ENCODE data around the gene EIF2B5.
"Not testable (repeated sequence)": the region's sequence is repeated elsewhere in the genome, so short reads cannot be mapped to it uniquely, and the experiment has no call there.

The EIF2B5 gene

DNA sequence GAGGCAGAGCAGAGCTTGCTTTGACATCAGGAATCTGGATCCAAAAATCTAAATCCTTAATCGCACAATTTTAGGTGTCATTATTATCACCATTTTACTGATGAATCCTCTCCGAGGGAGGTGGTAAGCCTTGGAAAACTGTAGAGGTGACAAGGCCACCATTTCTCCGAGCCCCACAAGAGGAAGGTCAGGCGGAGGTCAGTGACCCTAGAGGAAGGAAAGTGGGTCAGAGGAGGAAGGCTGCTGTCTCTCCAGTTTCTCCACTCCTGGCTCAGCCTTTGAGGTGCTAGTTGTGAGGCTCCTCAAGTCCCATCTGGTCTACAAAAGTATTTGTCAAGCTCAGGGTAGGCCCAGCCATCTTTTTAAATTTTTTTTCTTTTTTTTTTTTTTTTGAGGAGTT is 23.2 kb downstream of the EIF2B5 start:
- Mint-ChIP-seq H3K4me1 (ENCODE audit: low read depth) (peaks cover 28% of the 10 kb centered on the region), H3K9me3 (ENCODE audit: low read depth) (no peaks in the 10 kb centered on the region), H3K27ac (no peak overlapping the region), H3K4me3 (no peak overlapping the region), H3K36me3 (no peaks in the 10 kb centered on the region), H3K27me3 (no peaks in the 10 kb centered on the region)

DNA sequence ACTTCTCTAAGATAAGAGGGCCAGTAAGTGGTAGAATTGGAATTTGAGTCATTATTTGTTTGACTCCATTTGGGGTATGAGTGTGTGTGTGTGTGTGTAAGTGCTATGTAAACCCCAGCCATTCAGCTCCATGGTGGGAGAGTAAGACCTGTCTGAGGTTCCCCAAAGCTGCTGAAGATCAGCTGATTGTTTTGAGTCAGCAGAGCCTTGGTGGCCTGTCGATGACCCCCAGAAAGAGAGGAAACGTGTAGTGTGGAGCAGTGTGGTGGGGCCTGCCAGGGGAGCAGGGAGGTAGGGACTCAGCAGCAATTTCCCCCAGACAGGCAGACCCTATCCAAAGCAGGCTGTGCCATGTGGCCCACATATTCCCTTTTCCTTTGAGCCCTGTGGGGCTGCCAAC is 25.3 kb downstream of the EIF2B5 start:
- Mint-ChIP-seq H3K36me3 (no peaks in the 10 kb centered on the region), H3K9me3 (ENCODE audit: low read depth) (no peaks in the 10 kb centered on the region), H3K4me1 (ENCODE audit: low read depth) (peaks cover 28% of the 10 kb centered on the region), H3K4me3 (no peak overlapping the region), H3K27ac (no peak overlapping the region), H3K27me3 (no peaks in the 10 kb centered on the region)

GRCh38 chr3:184162571-184163070 is 27.5 kb downstream of the EIF2B5 start:
- not testable (repeated sequence) for H3K27me3 Mint-ChIP-seq; H3K27ac Mint-ChIP-seq; H3K4me3 Mint-ChIP-seq; H3K9me3 Mint-ChIP-seq (ENCODE audit: low read depth); H3K36me3 Mint-ChIP-seq
- peaks cover 18% of the 10 kb centered on the region for H3K4me1 Mint-ChIP-seq (ENCODE audit: low read depth)

- no peaks in the 10 kb centered on the region for H3K36me3 Mint-ChIP-seq
- H3K4me1 Mint-ChIP-seq (ENCODE audit: low read depth), result peaks cover 9% of the 10 kb centered on the region
- H3K9me3 Mint-ChIP-seq (ENCODE audit: low read depth), result no peaks in the 10 kb centered on the region
- no peak overlapping the region for H3K27ac Mint-ChIP-seq
- no peaks in the 10 kb centered on the region for H3K27me3 Mint-ChIP-seq
- H3K4me3 Mint-ChIP-seq, result no peak overlapping the region
Measured at GRCh38 chr3:184164648-184165330, 29.6 kb downstream of the EIF2B5 start.

GRCh38 chr3:184165543-184165942 is 30.4 kb downstream of the EIF2B5 start:
- Mint-ChIP-seq H3K9me3 (ENCODE audit: low read depth) (no peaks in the 10 kb centered on the region), H3K27ac (no peak overlapping the region), H3K27me3 (no peaks in the 10 kb centered on the region), H3K4me3 (no peak overlapping the region), H3K4me1 (ENCODE audit: low read depth) (peaks cover 5% of the 10 kb centered on the region), H3K36me3 (no peaks in the 10 kb centered on the region)

DNA sequence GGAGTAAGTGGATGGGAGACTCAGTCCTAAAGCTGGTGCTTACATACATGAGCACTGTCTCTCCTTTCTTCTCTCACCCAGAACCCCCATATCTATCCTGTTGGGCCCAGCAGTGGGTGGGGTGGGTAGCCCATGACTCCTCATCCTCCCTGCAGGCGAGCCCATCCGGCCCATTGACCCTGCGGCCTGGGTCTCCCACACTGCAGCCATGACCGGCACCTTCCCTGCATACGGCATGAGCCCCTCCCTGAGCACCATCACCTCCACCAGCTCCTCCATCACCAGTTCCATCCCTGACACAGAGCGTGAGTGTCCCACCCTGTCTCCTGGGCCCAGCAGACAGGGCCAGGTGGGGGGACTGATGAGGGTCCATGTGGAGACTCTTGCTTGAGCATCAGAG is 31.5 kb downstream of the EIF2B5 start:
- H3K27me3 Mint-ChIP-seq, result no peaks in the 10 kb centered on the region
- H3K9me3 Mint-ChIP-seq (ENCODE audit: low read depth), result no peaks in the 10 kb centered on the region
- H3K36me3 Mint-ChIP-seq, result no peaks in the 10 kb centered on the region
- no peak overlapping the region for H3K4me3 Mint-ChIP-seq
- no peak overlapping the region for H3K27ac Mint-ChIP-seq
- H3K4me1 Mint-ChIP-seq (ENCODE audit: low read depth), result peaks cover under 1% of the 10 kb centered on the region

DNA sequence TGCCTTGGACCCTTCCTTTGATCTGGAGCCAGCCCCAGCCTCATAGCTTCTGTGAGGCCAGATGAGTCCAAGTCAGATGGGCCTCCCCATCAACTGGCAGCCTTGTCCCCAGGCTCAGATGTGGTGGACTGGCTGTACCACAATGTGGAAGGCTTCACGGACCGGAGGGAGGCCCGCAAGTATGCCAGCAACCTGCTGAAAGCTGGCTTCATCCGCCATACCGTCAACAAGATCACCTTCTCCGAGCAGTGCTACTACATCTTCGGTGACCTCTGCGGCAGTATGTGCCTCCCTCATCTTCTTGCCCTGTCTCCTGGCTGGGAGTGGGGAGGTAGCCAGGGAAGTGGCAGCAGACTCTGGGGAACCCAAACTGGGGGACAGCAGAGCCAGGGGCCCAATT is 32.6 kb downstream of the EIF2B5 start:
- Mint-ChIP-seq H3K4me1 (ENCODE audit: low read depth) (no peaks in the 10 kb centered on the region), H3K4me3 (no peak overlapping the region), H3K27ac (no peak overlapping the region), H3K36me3 (no peaks in the 10 kb centered on the region), H3K9me3 (ENCODE audit: low read depth) (no peaks in the 10 kb centered on the region), H3K27me3 (no peaks in the 10 kb centered on the region)

DNA sequence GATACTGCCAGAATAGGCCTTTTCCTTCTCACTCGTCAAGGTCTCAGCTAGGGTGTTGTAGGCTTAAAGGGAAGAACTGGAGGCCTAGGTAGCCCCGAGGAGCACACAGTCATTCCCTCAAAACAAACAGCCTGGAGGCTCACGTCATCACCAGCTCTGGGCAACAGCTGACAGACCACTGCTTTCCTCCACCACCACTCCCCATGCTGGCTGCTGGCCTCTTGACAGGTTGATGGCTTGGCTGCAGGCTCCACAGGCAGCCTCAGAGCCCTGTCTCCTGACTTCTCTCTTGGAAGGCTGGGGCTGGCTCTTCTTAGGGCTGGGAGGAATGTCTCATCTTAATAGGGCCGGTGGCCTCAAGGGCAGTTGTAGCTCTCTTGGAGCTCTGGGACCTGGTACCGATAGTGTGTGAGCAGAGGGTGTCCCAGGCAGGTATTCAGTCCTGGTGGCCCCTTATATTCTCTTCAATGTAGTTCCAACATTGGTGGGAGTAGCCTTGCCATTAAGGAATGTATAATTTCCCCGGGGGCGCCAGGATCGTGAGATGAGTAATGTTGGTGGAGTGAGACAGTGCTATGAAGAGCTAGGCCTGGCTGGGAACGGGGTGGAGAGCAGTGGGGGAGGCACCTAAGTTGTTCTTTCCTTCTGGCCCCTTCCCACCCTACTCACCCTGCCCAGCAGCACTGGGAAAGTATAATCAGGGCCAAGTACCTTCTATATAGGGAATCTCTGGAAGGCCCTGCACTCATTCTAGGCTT is 33.4 kb downstream of the EIF2B5 start:
- no peaks in the 10 kb centered on the region for H3K4me1 Mint-ChIP-seq (ENCODE audit: low read depth)
- no peak overlapping the region for H3K4me3 Mint-ChIP-seq
- H3K27ac Mint-ChIP-seq, result no peak overlapping the region

GRCh38 chr3:184169896-184170875 is 35.0 kb downstream of the EIF2B5 start:
- H3K4me1 Mint-ChIP-seq (ENCODE audit: low read depth), result peaks cover 3% of the 10 kb centered on the region
- H3K36me3 Mint-ChIP-seq, result no peaks in the 10 kb centered on the region
- H3K27ac Mint-ChIP-seq, result no peak overlapping the region
- no peak overlapping the region for H3K4me3 Mint-ChIP-seq
- H3K9me3 Mint-ChIP-seq (ENCODE audit: low read depth), result no peaks in the 10 kb centered on the region
- H3K27me3 Mint-ChIP-seq, result no peaks in the 10 kb centered on the region

More for the DNA sequence above, 33.4 kb downstream of the EIF2B5 start:
- no peaks in the 10 kb centered on the region for H3K9me3 Mint-ChIP-seq (ENCODE audit: low read depth)
- no peaks in the 10 kb centered on the region for H3K36me3 Mint-ChIP-seq
- H3K27me3 Mint-ChIP-seq, result no peaks in the 10 kb centered on the region

- H3K9me3 Mint-ChIP-seq (ENCODE audit: low read depth), result no peaks in the 10 kb centered on the region
- H3K27me3 Mint-ChIP-seq, result no peaks in the 10 kb centered on the region
- H3K36me3 Mint-ChIP-seq, result no peaks in the 10 kb centered on the region
- peaks cover 14% of the 10 kb centered on the region for H3K4me1 Mint-ChIP-seq (ENCODE audit: low read depth)
- H3K27ac Mint-ChIP-seq, result peak overlapping the region; percentile 61
- H3K4me3 Mint-ChIP-seq, result no peak overlapping the region
Measured at GRCh38 chr3:184171562-184171961, 36.4 kb downstream of the EIF2B5 start.

DNA sequence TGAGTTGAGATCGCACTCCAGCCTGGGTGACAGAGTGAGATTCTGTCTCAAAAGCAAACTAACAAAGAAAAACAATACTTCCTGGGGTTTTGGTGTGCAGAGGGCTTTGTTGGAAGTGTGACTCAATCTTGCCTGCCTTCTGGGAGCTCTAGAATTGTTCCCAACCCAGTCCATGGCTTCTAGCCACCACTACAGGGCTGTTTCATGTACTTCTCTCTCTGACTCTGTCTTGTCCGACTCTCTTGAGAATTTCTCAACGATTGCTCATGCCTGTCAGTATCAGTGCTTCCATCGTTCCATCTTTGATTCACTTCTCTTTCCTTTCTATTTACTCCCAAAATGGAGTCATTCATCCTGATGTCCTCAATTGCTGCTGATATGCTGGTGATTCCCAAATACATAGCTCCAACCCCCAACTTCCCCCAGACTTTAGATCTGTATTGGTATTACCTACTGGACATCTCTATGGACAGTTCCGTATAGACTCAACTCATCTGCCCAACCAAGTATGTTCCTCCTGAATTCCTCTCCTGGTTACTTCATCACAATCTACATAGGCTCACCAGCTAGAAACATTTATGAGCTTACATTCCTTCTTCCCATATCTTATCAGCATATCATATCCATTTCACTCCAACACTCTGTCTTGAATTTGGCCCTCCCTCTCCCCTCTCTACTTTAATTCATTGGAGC is 37.7 kb downstream of the EIF2B5 start:
- Mint-ChIP-seq H3K36me3 (no peaks in the 10 kb centered on the region), H3K27me3 (no peaks in the 10 kb centered on the region), H3K27ac (no peak overlapping the region), H3K4me1 (ENCODE audit: low read depth) (peaks cover 25% of the 10 kb centered on the region), H3K9me3 (ENCODE audit: low read depth) (no peaks in the 10 kb centered on the region), H3K4me3 (no peak overlapping the region)

- no peaks in the 10 kb centered on the region for H3K9me3 Mint-ChIP-seq (ENCODE audit: low read depth)
- no peaks in the 10 kb centered on the region for H3K27me3 Mint-ChIP-seq
- no peaks in the 10 kb centered on the region for H3K36me3 Mint-ChIP-seq
- H3K27ac Mint-ChIP-seq, result no peak overlapping the region
- H3K4me1 Mint-ChIP-seq (ENCODE audit: low read depth), result peaks cover 29% of the 10 kb centered on the region
- no peak overlapping the region for H3K4me3 Mint-ChIP-seq
Measured at GRCh38 chr3:184173374-184173722, 38.2 kb downstream of the EIF2B5 start.

- Mint-ChIP-seq H3K27me3 (no peaks in the 10 kb centered on the region), H3K4me3 (peak overlapping the region; percentile 98), H3K4me1 (ENCODE audit: low read depth) (peaks cover 33% of the 10 kb centered on the region), H3K9me3 (ENCODE audit: low read depth) (no peaks in the 10 kb centered on the region), H3K27ac (peak overlapping the region; percentile 77), H3K36me3 (no peaks in the 10 kb centered on the region)
Measured at GRCh38 chr3:184174284-184174645, 39.1 kb downstream of the EIF2B5 start.

- Mint-ChIP-seq H3K36me3 (no peaks in the 10 kb centered on the region), H3K9me3 (ENCODE audit: low read depth) (no peaks in the 10 kb centered on the region), H3K27ac (peak within 1 kb of the TSS; percentile 90), H3K4me1 (ENCODE audit: low read depth) (peaks cover 33% of the 10 kb centered on the region), H3K27me3 (no peaks in the 10 kb centered on the region), H3K4me3 (peak within 1 kb of the TSS; percentile 98)
Measured at GRCh38 chr3:184174646-184175492, 39.7 kb downstream of the EIF2B5 start, which contains the start of gene AP2M1. AP2M1 (plus strand) TSS chr3:184174855; CDS start chr3:184176994, 2,139 bp downstream.
